Measurements from ENCODE around the gene ST3GAL6. TPM values are rescaled to one million over a fixed set of nuclear protein-coding genes. Genes with fewer than 3 reads are reported as not detected.

ST3GAL6 gene
- total and polyA plus RNA-seq, 2 of the 13 experiments (the other 11 are each of a cell fraction or from before 2014, with no cell fraction given): 17.5 to 23.2 TPM

DNA sequence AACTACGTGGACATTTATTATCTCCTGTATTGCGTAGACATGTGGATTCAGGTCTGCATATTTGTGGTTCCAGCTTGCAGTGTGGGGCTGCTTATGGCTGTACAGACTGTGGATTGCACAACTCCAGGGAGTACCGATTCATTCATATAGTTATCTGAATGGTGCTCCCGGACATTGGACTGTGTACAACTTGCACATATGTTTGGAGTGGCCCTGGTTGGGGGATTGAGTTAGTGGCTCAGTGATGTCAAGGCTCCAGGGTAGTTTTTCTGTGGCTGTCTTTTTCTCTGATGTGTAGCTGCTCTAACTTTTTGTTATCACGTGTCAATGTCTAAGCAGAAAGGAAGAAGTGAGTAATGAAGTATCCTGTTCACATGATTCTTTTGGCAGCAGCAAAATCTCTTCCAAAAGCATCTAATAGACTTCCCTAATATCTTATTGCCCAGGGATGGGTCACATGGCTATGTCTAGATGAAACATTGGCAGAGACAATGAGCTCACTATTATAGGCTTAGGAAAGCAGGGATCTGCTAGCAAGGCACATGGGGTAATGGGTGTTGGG is 15.8 kb downstream of the ST3GAL6 start (continued):
- TF ChIP-seq ZHX2 (IDR thresholded peaks at IDR 0.05; ENCODE audit: low read depth): 0 out of 2 replicates have a peak, but pooled peaks have one; percentile 50
- TF ChIP-seq ZHX2 (CRISPR knock-in tag; IDR thresholded peaks at IDR 0.05; ENCODE audit: borderline replicate concordance): no peak
- peak; percentile 79; the same call in 1 of the 2 replicates for TF ChIP-seq REPIN1 (CRISPR knock-in tag; IDR thresholded peaks at IDR 0.05; ENCODE audit: borderline replicate concordance, low read depth)
- no peak for TF ChIP-seq ZNF30 (CRISPR knock-in tag; IDR thresholded peaks at IDR 0.05)
- TF ChIP-seq PHF20 (CRISPR knock-in tag; IDR thresholded peaks at IDR 0.05): 0 out of 2 replicates have a peak, but pooled peaks have one; percentile 26
- peak; percentile 82; the same call in 1 of the 2 replicates for TF ChIP-seq ATF2 (CRISPR knock-in tag; IDR thresholded peaks at IDR 0.05)
- no peak for TF ChIP-seq LCORL (IDR thresholded peaks at IDR 0.05)
- TF ChIP-seq LCORL (CRISPR knock-in tag; IDR thresholded peaks at IDR 0.05): peak; percentile 47; the same call in 1 of the 2 replicates
- TF ChIP-seq, protein P1, sequence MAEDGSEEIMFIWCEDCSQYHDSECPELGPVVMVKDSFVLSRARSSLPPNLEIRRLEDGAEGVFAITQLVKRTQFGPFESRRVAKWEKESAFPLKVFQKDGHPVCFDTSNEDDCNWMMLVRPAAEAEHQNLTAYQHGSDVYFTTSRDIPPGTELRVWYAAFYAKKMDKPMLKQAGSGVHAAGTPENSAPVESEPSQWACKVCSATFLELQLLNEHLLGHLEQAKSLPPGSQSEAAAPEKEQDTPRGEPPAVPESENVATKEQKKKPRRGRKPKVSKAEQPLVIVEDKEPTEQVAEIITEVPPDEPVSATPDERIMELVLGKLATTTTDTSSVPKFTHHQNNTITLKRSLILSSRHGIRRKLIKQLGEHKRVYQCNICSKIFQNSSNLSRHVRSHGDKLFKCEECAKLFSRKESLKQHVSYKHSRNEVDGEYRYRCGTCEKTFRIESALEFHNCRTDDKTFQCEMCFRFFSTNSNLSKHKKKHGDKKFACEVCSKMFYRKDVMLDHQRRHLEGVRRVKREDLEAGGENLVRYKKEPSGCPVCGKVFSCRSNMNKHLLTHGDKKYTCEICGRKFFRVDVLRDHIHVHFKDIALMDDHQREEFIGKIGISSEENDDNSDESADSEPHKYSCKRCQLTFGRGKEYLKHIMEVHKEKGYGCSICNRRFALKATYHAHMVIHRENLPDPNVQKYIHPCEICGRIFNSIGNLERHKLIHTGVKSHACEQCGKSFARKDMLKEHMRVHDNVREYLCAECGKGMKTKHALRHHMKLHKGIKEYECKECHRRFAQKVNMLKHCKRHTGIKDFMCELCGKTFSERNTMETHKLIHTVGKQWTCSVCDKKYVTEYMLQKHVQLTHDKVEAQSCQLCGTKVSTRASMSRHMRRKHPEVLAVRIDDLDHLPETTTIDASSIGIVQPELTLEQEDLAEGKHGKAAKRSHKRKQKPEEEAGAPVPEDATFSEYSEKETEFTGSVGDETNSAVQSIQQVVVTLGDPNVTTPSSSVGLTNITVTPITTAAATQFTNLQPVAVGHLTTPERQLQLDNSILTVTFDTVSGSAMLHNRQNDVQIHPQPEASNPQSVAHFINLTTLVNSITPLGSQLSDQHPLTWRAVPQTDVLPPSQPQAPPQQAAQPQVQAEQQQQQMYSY (CRISPR knock-in tag; IDR thresholded peaks at IDR 0.05): peak; percentile 29; the same call in 1 of the 2 replicates
- TF ChIP-seq POGZ (CRISPR knock-in tag; IDR thresholded peaks at IDR 0.05): peak; percentile 94
- TF ChIP-seq, protein P2, sequence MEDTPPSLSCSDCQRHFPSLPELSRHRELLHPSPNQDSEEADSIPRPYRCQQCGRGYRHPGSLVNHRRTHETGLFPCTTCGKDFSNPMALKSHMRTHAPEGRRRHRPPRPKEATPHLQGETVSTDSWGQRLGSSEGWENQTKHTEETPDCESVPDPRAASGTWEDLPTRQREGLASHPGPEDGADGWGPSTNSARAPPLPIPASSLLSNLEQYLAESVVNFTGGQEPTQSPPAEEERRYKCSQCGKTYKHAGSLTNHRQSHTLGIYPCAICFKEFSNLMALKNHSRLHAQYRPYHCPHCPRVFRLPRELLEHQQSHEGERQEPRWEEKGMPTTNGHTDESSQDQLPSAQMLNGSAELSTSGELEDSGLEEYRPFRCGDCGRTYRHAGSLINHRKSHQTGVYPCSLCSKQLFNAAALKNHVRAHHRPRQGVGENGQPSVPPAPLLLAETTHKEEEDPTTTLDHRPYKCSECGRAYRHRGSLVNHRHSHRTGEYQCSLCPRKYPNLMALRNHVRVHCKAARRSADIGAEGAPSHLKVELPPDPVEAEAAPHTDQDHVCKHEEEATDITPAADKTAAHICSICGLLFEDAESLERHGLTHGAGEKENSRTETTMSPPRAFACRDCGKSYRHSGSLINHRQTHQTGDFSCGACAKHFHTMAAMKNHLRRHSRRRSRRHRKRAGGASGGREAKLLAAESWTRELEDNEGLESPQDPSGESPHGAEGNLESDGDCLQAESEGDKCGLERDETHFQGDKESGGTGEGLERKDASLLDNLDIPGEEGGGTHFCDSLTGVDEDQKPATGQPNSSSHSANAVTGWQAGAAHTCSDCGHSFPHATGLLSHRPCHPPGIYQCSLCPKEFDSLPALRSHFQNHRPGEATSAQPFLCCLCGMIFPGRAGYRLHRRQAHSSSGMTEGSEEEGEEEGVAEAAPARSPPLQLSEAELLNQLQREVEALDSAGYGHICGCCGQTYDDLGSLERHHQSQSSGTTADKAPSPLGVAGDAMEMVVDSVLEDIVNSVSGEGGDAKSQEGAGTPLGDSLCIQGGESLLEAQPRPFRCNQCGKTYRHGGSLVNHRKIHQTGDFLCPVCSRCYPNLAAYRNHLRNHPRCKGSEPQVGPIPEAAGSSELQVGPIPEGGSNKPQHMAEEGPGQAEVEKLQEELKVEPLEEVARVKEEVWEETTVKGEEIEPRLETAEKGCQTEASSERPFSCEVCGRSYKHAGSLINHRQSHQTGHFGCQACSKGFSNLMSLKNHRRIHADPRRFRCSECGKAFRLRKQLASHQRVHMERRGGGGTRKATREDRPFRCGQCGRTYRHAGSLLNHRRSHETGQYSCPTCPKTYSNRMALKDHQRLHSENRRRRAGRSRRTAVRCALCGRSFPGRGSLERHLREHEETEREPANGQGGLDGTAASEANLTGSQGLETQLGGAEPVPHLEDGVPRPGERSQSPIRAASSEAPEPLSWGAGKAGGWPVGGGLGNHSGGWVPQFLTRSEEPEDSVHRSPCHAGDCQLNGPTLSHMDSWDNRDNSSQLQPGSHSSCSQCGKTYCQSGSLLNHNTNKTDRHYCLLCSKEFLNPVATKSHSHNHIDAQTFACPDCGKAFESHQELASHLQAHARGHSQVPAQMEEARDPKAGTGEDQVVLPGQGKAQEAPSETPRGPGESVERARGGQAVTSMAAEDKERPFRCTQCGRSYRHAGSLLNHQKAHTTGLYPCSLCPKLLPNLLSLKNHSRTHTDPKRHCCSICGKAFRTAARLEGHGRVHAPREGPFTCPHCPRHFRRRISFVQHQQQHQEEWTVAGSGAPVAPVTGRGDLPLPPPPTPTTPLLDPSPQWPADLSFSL (CRISPR knock-in tag; IDR thresholded peaks at IDR 0.05): peak; percentile 89
